Non-pigmented ciliary epithelial cell (primary cell): ENCODE measurements around the gene SPHK2.
"Not testable (repeated sequence)": the region's sequence is repeated elsewhere in the genome, so short reads cannot be mapped to it uniquely, and the experiment has no call there.

Experiments used
- DNase-seq: peaks from one replicate; pipeline ENCODE4 v3.0.0-alpha.2; 2010; ENCODE audit warnings: low read depth

Gene SPHK2, protein sequence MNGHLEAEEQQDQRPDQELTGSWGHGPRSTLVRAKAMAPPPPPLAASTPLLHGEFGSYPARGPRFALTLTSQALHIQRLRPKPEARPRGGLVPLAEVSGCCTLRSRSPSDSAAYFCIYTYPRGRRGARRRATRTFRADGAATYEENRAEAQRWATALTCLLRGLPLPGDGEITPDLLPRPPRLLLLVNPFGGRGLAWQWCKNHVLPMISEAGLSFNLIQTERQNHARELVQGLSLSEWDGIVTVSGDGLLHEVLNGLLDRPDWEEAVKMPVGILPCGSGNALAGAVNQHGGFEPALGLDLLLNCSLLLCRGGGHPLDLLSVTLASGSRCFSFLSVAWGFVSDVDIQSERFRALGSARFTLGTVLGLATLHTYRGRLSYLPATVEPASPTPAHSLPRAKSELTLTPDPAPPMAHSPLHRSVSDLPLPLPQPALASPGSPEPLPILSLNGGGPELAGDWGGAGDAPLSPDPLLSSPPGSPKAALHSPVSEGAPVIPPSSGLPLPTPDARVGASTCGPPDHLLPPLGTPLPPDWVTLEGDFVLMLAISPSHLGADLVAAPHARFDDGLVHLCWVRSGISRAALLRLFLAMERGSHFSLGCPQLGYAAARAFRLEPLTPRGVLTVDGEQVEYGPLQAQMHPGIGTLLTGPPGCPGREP

GRCh38 chr19:48618916-48619691 is at the start of gene SPHK2, which contains the start of gene RPL18:
Gene SPHK2, plus strand, starts transcription at chr19:48619506. Its CDS starts 1,009 bp downstream, at chr19:48620515.
Gene RPL18, minus strand, starts transcription at chr19:48619178. Its CDS starts 35 bp downstream, at chr19:48619143.
- peak; percentile 99 for DNase-seq

GRCh38 chr19:48569814-48570213 is 49.5 kb upstream of the SPHK2 start:
- DNase-seq, result no peak

DNA sequence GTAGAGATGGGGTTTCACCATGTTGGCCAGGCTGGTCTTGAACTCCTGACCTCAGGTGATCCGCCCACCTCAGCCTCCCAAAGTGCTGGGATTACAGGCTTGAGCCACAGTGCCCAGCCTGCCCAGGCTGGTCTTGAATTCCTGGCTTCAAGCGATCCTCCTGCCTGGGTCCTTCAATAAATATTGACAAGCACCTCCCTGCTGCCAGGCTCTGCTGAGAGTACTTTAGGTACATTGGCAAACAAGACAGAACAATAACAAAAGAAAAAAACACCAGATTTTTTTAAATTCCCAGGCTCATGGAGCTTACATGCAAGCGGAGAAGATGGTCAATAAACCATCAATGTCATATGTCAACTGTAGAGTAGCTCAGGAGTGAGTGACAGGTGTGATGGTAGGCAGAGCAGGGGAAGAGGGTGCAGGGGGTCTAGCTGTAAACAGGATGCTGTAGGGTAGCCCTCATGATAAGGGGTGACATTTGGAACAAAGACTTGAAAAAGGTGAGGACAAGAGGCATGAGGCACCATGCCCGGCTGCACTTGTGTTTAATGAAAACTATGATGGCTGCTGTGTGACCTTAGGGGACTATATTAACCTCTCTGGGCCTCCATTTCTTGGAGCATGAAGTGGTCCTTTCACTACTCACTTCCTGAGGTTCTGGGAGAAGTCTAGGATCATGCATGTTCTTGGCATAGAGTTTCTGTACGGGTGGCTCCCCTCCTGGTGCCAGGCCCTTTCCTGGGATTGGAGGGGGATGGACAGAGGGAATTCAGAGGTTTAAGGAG is 47.7 kb upstream of the SPHK2 start:
- DNase-seq, result no peak

- no peak for DNase-seq
These were observed 46.2 kb upstream of the SPHK2 start for GRCh38 chr19:48573163-48573505.

GRCh38 chr19:48575931-48576622 is 43.2 kb upstream of the SPHK2 start:
- DNase-seq, result no peak

GRCh38 chr19:48577908-48578307 is 41.4 kb upstream of the SPHK2 start:
- DNase-seq, result not testable (repeated sequence)

GRCh38 chr19:48578891-48579290 is 40.4 kb upstream of the SPHK2 start:
- no peak for DNase-seq

DNA sequence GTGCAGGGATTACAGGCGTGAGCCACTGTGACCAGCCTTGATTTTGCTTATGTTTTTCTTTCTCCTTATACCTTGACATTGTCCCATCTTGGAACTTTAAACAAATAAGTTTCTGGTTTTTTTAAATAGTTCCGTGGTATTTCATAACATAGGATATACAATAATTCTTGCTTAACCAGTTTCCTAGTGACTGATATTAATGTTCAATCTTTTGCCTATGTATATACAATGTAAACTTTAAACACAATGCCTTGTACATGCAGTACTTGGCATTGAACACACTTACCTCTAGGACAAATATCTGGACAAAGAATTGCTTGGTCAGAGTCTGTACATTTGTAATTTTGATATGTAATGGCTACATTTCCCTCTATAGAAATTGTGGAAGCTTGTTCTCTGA is 37.1 kb upstream of the SPHK2 start:
- DNase-seq, result no peak

GRCh38 chr19:48587387-48587786 is 31.9 kb upstream of the SPHK2 start:
- no peak for DNase-seq

DNA sequence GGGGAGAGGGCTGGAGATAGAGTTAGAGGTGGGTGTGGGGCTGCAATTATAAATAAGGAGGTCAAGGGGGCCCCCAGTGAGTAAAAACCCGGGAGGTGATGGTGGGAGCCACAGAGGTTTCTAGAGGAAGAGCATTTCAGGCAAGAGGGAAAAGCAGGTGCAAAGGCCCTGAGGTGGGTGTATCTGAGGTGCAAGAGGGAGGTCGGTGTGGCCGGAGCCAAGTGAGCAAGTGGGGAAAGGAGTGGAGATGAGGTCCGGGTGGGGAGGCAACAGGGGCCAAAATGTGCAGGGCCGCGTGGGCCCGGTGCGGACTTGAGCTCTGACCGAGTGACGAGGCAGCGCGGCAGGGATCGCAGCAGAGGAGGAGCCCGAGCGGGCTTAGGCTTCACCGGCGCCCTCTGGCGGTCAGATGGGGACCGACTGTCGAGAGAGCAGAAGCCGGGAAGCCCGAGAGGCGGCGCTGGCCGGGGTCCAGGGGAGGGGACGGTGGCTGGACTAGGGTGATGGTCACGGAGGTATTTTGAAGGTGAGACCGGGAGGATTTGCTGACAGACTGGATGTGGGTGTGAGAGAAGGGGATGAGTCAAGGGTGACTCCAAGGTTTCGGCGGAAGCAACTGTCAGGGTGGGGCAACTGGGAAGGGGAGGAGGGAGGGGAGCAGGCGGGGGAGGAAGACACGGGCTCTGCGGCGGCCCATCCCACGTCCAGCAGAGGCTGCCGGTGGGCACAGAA is 30.5 kb upstream of the SPHK2 start:
- no peak for DNase-seq

GRCh38 chr19:48591021-48591420 is 28.3 kb upstream of the SPHK2 start:
- DNase-seq, result no peak

GRCh38 chr19:48595171-48595570 is 24.1 kb upstream of the SPHK2 start:
- DNase-seq, result no peak

- no peak for DNase-seq
These were observed 23.5 kb upstream of the SPHK2 start for GRCh38 chr19:48595833-48596232.

- no peak for DNase-seq
These were observed 23.1 kb upstream of the SPHK2 start for GRCh38 chr19:48596237-48596636.

DNA sequence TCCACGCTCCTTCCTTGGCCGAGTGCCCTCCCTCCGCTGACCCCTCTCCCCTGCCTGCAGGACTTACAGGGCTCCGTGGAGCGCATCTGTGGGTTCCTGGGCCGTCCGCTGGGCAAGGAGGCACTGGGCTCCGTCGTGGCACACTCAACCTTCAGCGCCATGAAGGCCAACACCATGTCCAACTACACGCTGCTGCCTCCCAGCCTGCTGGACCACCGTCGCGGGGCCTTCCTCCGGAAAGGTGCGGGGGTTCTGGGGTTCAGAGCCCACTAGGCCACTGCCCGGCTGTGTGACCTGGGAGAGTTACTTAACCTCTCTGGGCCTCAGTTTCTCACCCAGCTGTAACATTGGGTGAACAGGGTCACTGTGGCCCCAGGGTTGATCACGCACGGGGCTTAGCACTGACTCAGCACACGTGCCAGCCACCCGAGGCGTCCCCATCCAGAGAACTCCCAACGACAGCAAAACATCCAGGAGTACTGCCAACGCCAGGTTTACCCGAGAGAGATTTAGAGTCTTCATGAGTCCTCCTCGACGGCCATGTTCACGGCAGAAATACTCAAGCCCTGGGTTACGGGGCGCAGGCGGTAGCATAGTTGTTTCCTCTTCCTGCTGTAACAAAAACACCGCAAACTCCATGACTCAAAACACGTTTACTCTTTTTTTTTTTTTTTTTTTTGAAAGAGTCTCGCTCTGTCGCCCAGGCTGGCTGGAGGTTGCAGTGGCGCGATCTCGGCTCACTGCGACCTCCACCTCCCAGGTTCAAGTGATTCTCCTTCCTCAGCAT is 22.4 kb upstream of the SPHK2 start:
- no peak for DNase-seq

DNA sequence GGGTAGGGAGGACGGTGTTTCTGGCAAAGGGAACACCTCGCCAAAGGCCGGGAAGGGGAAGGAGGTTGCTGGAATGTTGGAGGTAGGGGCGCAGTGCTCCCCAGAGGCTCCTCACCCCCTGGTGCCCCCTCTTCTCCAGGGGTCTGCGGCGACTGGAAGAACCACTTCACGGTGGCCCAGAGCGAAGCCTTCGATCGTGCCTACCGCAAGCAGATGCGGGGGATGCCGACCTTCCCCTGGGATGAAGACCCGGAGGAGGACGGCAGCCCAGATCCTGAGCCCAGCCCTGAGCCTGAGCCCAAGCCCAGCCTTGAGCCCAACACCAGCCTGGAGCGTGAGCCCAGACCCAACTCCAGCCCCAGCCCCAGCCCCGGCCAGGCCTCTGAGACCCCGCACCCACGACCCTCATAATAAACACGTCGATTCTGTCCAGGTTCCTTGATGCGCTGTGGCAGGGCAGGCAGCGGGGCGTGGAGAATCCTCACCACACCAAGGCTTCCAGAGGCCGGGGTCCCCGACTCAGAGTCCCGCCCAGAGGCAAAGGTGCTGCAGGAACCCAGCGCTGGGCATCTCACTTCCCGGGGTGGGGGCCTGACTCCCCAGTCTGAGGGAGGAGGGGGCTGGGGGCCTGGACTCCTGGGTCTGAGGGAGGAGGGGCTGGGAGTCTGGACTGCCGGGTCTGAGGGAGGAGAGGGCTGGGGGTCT is 20.2 kb upstream of the SPHK2 start:
- DNase-seq, result no peak

DNA sequence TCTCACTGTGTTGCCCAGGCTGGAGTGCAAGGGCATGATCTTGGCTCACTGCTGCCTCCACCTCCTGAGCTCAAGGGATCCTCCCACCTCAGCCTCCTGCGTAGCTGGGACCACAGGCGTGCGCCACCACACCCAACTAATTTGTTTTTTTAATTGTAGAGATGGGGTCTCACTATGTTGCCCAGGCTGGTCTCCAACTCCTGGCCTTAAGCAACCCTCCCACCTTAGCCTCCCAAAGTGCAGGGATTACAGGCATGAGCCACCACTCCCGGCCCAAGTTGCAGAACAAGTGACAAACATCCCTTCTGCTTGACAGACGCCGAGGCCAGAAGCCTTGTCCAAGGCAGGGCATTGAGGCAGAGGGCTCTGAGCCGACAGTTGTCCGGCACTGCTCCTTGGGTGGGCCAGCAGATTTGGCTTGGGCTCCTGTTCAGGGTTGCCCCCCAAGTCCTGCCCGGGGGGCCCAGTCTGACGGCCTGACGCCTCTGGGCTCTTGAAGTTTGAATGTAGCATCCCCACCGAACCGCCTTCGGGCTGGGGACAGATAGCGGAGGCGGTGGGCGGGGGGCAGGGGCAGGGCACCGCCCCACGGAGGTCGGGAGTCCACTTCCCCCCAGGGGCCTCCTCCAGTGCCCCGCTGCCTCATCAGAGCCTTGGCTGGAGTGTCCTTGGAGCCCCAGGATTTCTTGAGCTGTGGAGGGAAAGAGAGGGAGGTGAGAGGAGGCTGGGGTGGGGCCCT is 18.5 kb upstream of the SPHK2 start:
- no peak for DNase-seq

DNA sequence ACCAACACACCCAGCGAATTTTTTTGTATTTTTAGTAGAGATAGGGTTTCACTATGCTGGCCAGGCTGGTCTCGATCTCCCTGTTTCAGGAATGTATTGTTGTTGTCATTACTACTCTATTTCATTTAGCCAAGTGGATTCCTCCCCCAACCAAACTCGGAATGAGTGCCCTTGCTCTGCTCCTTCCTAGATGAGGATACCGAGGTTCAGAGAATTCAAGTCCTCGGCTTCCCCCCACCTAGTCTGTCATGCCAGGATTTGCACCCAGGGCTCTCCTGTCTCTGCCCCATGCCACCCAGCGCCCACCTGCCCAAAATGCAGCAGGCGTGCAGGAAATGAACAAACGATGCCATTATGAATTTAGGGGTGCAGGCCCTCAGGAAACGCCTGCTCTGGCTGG is 16.3 kb upstream of the SPHK2 start:
- DNase-seq, result no peak

DNA sequence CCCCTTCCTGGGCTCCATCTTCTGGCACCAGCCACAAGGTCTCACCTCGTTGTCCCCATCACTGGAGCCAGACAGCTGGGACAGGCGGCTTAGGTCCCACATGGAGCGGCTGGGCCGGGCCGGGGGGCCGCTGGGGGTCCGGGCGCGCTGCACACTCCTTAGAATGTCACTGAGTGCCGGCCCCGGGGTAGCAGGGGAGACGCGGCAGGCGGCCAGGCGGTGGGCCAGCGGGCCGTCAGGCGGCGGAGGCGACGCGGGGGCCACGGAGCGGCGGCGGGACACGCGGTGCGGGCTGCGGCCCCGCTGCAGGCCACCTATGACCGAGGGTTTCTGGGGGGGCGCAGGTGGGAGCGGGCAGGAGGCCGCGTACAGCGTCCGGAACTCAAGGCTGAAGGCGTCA is 15.9 kb upstream of the SPHK2 start:
- no peak for DNase-seq
